HG02759 (cell line): ENCODE data around the gene ZNF814.
"Not testable (repeated sequence)": the region's sequence is repeated elsewhere in the genome, so short reads cannot be mapped to it uniquely, and the experiment has no call there.

Source experiments
- ATAC-seq: cut with Tn5 transposase; IDR thresholded peaks from one replicate; pipeline ENCODE4 v1.9.1; 2021; ENCODE audit warnings: mild to moderate bottlenecking, moderate library complexity; ENCODE audit not compliant: unreplicated experiment

The ZNF814 gene

GRCh38 chr19:57819475-57820148, 69.2 kb downstream of the ZNF814 start:
- peak; percentile 86 for ATAC-seq

GRCh38 chr19:57818378-57818777, 70.5 kb downstream of the ZNF814 start:
- no peak for ATAC-seq

GRCh38 chr19:57817976-57818375, 70.9 kb downstream of the ZNF814 start:
- no peak for ATAC-seq

GRCh38 chr19:57816652-57817051, 72.2 kb downstream of the ZNF814 start:
- ATAC-seq, result no peak

- no peak for ATAC-seq
Measured at GRCh38 chr19:57815247-57816075, 73.4 kb downstream of the ZNF814 start.

GRCh38 chr19:57814505-57815246, 74.2 kb downstream of the ZNF814 start, which contains the start of gene ZNF552:
Gene ZNF552, minus strand, starts transcription at chr19:57814913. Its CDS starts 170 bp downstream, at chr19:57814743.
- ATAC-seq, result peak; percentile 73

GRCh38 chr19:57813919-57814504, 74.8 kb downstream of the ZNF814 start:
- ATAC-seq, result no peak

- not testable (repeated sequence) for ATAC-seq
Measured at GRCh38 chr19:57812975-57813820, 75.6 kb downstream of the ZNF814 start.

- ATAC-seq, result no peak
Measured at GRCh38 chr19:57812226-57812625, 76.6 kb downstream of the ZNF814 start.

GRCh38 chr19:57810410-57811295, 78.2 kb downstream of the ZNF814 start:
- not testable (repeated sequence) for ATAC-seq

- no peak for ATAC-seq
Measured at GRCh38 chr19:57807541-57807940, 81.3 kb downstream of the ZNF814 start.

- no peak for ATAC-seq
Measured at GRCh38 chr19:57803594-57804325, 85.1 kb downstream of the ZNF814 start.

- no peak for ATAC-seq
Measured at GRCh38 chr19:57803265-57803593, 85.6 kb downstream of the ZNF814 start.

- no peak for ATAC-seq
Measured at GRCh38 chr19:57802269-57802668, 86.6 kb downstream of the ZNF814 start.

- no peak for ATAC-seq
Measured at GRCh38 chr19:57800696-57801095, 88.1 kb downstream of the ZNF814 start.
